ENCODE results near the gene ACE2.

ACE2 gene

GRCh38 chrX:15570145-15570544, 30.6 kb downstream of the ACE2 start:
- no peak for DNase-seq

GRCh38 chrX:15567886-15568616, 32.7 kb downstream of the ACE2 start:
- no peak for DNase-seq

GRCh38 chrX:15567267-15567666, 33.5 kb downstream of the ACE2 start:
- DNase-seq = no peak

DNA sequence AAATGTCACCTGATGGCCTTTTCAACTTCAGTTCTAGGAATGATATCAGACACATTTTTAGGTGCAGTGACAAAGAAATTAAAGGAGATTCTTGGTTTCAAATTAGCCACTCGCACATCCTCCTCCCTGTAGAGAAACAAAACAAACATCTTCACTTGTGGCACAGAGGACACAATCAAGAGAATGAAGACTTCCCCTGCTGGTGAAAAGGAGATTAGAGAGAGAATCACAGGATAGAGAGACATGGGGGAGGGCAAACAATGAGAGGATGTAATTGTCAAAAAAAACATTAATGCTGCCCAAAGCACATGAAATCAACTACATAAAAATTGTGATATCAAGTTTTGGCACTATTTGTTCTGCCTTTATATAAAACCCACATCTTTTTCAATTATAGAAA, 34.5 kb downstream of the ACE2 start:
- no peak for DNase-seq

GRCh38 chrX:15564981-15565579, 35.7 kb downstream of the ACE2 start:
- no peak for DNase-seq

DNA sequence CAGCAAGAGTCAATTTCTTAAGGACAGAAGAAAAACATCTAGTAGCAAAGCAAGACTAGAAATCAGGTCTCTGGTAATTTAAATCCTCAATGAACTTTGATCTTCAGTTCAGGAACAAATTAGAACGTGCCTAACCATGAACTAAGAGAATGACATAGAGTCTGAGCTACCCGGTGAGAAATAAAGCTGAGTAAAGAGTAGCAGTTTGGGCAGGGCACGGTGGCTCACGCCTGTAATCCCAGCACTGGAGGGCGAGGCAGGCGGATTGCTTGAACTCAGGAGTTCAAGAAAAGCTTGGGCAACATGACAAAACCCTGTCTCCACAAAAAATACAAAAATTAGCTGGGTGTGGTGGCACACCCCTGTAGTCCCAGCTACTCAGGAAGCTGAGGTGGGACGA, 37.7 kb downstream of the ACE2 start:
- no peak for DNase-seq

DNA sequence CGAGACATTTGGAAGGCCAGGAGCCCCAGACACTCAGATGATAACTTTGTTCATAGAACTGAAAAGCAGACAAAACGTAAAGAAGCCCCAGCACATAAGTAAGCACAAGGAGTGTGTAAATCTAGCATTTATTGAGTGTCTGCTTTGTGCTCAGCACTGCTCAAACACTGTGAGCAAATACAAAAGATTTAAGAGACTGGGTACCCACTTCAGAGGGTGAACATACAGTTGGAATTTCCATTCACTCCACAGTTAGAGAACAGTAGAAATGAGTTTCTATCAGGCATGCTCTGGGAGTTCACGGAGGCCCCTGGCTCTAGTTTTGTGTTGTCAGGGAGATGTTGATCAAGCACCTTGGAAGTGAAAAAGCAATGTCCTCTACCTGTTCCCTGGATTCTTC, 39.8 kb downstream of the ACE2 start:
- no peak for DNase-seq

DNA sequence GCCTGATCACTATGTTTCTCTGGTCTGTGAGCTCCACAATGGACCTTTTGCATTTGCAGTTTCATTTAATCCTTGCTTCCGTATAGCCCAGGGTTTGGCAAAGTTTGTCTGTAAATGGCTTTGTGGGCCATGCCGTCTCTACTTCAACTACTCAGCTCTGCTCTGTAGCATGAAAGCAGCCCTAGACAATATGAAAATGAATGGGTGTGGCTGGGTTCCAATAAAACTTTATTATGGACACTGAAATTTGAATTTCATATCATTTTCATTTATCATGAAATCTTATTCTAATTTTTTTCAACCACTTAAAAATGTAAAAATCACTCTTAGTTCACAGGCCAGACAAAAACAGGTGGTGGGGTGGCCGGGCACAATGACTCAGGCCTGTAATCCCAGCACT, 41.5 kb downstream of the ACE2 start:
- no peak for DNase-seq

DNA sequence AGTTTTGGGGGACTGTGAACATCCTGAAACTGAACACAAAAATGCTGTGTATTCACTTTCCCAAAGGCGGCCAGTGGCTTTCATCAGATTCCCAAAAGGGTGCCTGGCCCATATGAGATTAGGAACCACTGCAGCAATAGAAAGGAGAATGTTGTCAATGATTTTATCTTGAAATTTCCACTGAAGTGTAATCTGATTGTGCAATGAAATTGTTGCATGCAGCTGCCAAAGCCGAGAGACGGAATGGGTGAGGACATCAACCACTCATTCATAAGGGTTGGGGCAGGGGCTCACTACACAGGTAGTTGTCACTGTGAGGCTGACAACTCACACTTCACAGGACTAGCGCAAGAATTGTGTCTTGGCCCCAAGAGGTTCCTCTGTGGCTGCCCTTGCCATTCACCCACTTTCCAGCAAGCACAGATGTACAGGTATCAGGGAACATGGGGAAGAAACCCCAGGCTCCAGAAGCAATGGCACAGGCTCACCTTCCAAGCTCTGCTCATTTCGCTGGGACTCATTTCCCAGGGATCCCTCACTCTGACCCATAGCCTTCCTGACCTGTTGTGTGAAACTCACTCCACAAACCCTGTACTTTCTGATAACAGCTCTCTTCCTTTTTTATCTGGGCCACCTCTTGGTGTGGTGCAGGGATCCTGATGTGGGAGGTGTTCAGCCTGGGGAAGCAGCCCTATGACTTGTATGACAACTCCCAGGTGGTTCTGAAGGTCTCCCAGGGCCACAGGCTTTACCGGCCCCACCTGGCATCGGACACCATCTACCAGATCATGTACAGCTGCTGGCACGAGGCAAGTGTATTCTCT, 51.4 kb downstream of the ACE2 start:
- DNase-seq = no peak

DNA sequence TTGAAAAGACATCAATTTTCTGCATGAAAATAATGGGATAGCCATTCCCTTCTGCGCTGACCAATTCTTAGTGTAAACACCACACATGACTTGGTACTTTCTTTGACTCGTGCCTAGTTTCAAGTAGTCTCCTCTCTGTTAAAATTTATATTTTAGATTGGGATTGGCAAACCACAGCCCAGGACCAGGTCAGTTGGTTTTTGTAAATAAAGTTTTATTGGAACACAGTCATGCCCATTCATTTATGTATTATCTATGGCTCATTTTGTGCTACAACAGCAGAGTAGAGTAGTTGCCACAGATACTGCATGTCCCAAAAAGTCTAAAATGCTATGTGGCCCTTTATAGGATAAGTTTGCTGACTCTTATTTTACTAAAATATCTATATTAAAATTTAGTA, 53.4 kb downstream of the ACE2 start:
- no peak for DNase-seq

DNA sequence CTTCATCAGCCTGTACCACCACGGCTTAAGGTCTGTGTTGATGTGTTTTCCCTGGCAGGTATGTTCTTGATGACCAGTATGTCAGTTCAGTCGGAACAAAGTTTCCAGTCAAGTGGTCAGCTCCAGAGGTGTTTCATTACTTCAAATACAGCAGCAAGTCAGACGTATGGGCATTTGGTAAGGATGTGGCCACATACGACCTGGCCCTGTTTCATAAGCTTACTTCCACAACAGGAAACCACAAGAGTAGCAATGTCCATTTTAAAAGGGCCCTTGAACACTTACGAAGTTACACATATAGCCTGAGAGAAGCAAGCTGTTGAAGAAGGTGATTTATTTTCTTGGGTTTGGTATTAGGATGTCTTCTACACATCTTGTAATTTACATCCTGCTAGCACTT, 54.0 kb downstream of the ACE2 start:
- no peak for DNase-seq

- no peak for DNase-seq
Observed at GRCh38 chrX:15530318-15530717, 70.4 kb downstream of the ACE2 start.

GRCh38 chrX:15529165-15529564, 71.6 kb downstream of the ACE2 start:
- DNase-seq = no peak

GRCh38 chrX:15525664-15526416, 74.9 kb downstream of the ACE2 start:
- DNase-seq = no peak

DNA sequence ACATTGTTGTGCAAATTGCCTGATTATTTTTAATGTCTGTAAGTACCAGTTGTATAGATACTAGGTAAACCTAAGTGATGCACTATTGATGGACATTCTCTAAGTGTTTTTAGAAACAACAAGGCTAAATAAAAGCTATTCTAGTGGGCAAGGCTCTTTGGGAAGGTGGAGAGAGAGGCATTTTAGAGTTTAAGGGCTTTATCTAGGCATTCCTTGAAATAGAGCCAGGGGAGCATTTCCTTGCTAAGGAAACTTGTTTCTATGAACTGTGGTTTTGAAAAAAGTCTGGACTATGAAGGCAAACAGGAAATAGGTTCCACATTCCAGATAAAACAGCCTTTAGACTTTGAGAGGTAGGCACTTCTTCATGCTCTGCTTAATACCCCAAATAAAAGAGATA, 76.3 kb downstream of the ACE2 start:
- DNase-seq = no peak

- DNase-seq = no peak
Observed at GRCh38 chrX:15523088-15523487, 77.7 kb downstream of the ACE2 start.

DNA sequence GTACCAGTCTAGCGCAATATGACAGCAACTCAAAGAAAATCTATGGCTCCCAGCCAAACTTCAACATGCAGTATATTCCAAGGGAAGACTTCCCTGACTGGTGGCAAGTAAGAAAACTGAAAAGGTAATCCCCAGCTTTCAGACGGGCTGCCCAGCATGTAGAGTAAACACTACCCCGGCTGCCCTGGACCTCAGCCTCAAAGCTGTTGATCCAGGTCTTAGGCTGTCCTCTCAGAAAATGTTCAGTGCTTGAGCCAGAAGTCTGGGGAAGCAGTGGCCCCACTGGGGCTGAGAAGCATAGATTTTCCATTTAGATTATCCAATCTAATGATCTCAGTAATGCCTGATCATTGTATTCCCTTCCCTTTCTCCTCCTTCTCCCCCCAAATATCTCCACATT, 78.3 kb downstream of the ACE2 start:
- no peak for DNase-seq

GRCh38 chrX:15515931-15516330, 84.8 kb downstream of the ACE2 start:
- DNase-seq = no peak

DNA sequence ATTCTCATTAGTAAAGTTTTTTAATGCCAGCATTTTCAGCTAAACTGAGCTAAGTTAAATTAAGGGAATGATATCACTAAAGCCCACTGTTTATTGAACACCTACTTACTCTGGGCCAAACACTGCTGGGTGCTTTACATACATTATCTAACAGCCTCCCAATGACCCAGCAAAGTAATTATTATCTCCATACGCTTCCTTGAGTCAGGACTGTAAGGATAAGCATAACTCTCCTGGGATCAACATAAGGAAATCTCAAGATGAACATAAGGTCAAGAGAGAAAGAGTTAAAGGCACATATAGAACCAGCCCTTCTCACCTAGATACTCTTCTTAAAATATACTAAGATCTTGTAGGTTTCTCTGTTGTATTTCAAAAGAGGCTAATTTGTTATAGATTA, 86.5 kb downstream of the ACE2 start:
- no peak for DNase-seq

DNA sequence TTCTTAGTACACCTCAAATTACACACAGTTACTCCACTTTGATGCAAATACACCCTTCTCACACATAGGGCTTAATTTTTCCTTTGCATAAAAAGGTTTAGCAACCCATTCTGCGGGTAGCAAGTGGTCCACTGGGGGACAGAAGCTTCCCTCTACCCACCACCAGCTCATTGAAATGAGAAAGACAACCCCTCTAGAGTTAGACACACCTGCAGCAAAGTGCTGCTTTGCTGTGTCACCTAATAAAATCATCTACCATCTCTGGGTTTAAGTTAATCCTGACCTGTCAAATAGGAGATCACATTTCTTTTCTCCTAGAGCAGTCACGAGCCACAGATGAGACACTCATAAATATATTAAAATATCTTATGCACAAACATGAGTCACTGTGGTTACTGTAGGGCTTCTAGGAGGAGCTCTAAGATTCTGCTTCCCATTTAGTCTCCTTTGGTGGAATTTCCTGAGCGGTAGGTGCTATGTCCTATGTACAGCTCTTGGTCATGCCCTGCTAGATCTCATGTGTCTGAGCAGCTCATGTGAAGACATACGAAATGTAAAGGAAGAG, 88.3 kb downstream of the ACE2 start:
- DNase-seq = no peak

DNA sequence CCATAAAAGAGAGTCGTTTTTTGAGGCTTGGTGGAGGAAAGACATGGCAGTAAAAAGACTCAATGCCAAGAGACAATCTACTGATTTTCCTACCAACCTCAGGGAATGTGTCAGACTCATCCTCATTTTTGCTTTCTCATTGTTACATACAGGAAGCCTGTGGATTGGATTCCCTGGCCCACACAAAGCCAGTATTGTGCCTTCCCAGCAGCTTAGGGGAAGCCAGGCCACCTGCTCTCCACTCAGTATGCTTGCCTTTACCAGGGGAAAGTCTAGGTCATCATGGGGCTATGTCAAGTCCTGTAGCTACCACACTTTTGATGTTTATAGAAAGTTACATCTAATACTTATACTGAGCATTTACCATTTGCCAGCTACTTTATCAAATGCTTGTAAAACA, 89.2 kb downstream of the ACE2 start:
- no peak for DNase-seq

Data from CD4-positive, alpha-beta T cell treated with Interleukin-4 for 4 hours (primary cell).